ENCODE results near the gene MFSD8. TPM values are rescaled to one million over a fixed set of nuclear protein-coding genes. Genes with fewer than 3 reads are reported as not detected.

The MFSD8 gene
- total RNA-seq, 2 donors from 2014 or later, result 22.8 to 24.4 TPM

DNA sequence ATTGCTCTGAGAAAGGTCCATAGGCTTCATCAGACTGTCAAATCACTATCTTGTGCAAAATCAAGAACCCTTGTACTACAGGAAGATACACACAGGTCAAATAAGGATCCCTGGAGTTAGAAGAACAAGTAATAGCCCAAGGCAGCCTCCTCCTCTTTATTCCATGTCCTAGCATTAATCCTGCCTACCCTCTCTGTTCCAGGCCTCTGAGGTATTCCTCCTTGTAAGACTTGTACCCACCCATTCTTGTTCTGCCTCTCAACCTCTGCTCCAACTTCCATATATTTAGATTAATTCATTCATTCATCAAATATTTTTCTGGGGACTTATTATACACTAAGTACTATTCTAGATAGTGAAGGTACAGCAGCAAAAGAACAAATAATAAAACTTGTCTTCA lies 94.7 kb downstream of the MFSD8 start:
- no peak for DNase-seq (ENCODE audit: low spot score)
- intact Hi-C loops (cut with DNase I), result no loop called here

DNA sequence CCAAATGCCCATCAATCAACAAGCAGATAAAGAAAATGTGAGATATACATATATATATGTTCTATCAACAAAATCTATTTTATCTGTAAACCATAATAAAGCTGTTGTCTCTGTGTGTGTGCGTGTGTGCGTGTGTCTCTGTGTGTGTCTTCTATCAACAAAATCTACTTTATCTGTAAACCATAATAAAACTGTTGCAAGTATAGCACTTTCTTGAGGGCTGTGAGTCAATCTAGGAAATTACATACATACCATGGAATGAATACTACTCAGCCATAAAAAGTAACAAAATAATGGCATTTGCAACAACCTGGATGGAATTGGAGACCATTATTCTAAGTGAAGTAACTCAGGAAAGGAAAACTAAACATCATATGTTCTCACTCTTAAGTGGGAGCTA lies 96.8 kb downstream of the MFSD8 start:
- intact Hi-C loops (cut with DNase I), result no loop called here
- no peak for DNase-seq (ENCODE audit: low spot score)

Other genes with a start within 250 kb of the MFSD8 start
- not detected for gene SLC25A31, start 234.8 kb downstream of the MFSD8 start, total RNA-seq
- gene HSPA4L, start 182.9 kb downstream of the MFSD8 start, total RNA-seq, result 1 to 10 TPM; 7.7 to 9.9 TPM
- gene PLK4, start 84.3 kb downstream of the MFSD8 start, total RNA-seq, result 1 to 10 TPM; 1.7 to 2.1 TPM
- gene ABHD18, start 233 bp upstream of the MFSD8 start, total RNA-seq, result 10 to 100 TPM in 1 of 2 donors, 1 to 10 TPM in 1; 8.0 to 10.8 TPM
- gene LARP1B, start 96.1 kb upstream of the MFSD8 start, total RNA-seq, result 10 to 100 TPM; 17.9 to 25.8 TPM

Data from posterior vena cava (tissue), 2 donors.